HG02938 (cell line): ENCODE measurements around the gene SACM1L.

Experiments
- ATAC-seq: cut with Tn5 transposase; IDR thresholded peaks from one replicate; pipeline ENCODE4 v1.9.1; 2021; ENCODE audit warnings: mild to moderate bottlenecking, moderate library complexity; ENCODE audit not compliant: unreplicated experiment

SACM1L gene

GRCh38 chr3:45762647-45763302 lies 73.6 kb downstream of the SACM1L start:
- ATAC-seq, result no peak

- no peak for ATAC-seq
Measured at GRCh38 chr3:45763303-45763675, 74.1 kb downstream of the SACM1L start.

- no peak for ATAC-seq
Measured at GRCh38 chr3:45765266-45765851, 76.2 kb downstream of the SACM1L start.

GRCh38 chr3:45765958-45766357 lies 76.8 kb downstream of the SACM1L start:
- no peak for ATAC-seq

GRCh38 chr3:45771166-45771775 lies 82.1 kb downstream of the SACM1L start:
- ATAC-seq, result no peak

- no peak for ATAC-seq
Measured at GRCh38 chr3:45771831-45772230, 82.6 kb downstream of the SACM1L start.

GRCh38 chr3:45772341-45773035 lies 83.3 kb downstream of the SACM1L start:
- ATAC-seq, result no peak

GRCh38 chr3:45773072-45773471 lies 83.9 kb downstream of the SACM1L start:
- ATAC-seq, result no peak

- ATAC-seq, result no peak
Measured at GRCh38 chr3:45773714-45774449, 84.7 kb downstream of the SACM1L start.

GRCh38 chr3:45774581-45775521 lies 85.7 kb downstream of the SACM1L start:
- no peak for ATAC-seq

GRCh38 chr3:45775571-45776300 lies 86.5 kb downstream of the SACM1L start:
- ATAC-seq, result no peak

- no peak for ATAC-seq
Measured at GRCh38 chr3:45776301-45776595, 87.1 kb downstream of the SACM1L start.

- no peak for ATAC-seq
Measured at GRCh38 chr3:45776611-45777010, 87.4 kb downstream of the SACM1L start.

GRCh38 chr3:45777111-45777745 lies 88.0 kb downstream of the SACM1L start:
- ATAC-seq, result no peak

GRCh38 chr3:45777746-45778386 lies 88.7 kb downstream of the SACM1L start:
- ATAC-seq, result no peak

- no peak for ATAC-seq
Measured at GRCh38 chr3:45778761-45779201, 89.6 kb downstream of the SACM1L start.

GRCh38 chr3:45779746-45780735 lies 90.8 kb downstream of the SACM1L start:
- no peak for ATAC-seq
